NCI-H2081 (cell line): ENCODE results near the gene IZUMO4.

Source experiments
- DNase-seq, 2 experiments: peaks; one replicate each; lab custom pipeline; 2025; lab: John Stamatoyannopoulos, UW

The IZUMO4 gene

DNA sequence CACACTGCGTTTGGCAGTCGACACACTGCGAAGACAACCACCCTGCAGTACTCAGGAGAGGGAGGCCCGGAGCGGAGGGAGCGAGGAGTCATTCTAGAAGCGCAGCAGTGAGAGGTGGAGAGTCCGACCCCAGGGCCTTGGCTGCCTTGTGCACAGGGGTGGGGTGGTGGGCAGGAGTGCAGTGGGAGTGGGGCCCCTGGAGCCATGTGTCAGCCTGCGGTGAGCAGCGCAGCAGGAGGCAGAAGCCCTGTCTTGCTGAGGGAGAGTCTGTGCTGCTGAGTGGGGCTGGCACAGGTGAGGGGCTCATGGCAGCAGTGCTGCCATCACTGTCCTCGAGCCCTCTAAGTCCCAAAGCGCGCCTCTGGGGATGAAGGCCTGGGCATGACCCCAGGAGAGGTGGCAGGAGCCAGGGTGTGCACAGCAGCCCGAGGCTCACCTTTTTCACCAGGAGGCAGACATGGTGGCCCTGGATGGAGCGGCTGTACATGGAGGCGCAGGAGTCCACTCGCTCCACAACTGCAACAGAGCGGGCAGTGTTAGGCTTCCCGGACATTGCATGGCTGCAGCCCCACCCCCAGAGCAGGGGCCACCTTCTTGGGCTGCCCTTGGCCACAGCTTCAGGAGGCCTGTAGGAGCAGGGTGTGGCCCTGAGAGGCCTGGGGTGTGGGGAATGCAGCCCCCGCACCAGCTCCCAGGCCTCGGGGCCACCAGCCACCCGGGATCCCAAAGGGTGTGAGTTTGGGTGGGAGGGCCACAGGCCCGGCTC lies 11.7 kb downstream of the IZUMO4 start:
- no peak for DNase-seq

DNA sequence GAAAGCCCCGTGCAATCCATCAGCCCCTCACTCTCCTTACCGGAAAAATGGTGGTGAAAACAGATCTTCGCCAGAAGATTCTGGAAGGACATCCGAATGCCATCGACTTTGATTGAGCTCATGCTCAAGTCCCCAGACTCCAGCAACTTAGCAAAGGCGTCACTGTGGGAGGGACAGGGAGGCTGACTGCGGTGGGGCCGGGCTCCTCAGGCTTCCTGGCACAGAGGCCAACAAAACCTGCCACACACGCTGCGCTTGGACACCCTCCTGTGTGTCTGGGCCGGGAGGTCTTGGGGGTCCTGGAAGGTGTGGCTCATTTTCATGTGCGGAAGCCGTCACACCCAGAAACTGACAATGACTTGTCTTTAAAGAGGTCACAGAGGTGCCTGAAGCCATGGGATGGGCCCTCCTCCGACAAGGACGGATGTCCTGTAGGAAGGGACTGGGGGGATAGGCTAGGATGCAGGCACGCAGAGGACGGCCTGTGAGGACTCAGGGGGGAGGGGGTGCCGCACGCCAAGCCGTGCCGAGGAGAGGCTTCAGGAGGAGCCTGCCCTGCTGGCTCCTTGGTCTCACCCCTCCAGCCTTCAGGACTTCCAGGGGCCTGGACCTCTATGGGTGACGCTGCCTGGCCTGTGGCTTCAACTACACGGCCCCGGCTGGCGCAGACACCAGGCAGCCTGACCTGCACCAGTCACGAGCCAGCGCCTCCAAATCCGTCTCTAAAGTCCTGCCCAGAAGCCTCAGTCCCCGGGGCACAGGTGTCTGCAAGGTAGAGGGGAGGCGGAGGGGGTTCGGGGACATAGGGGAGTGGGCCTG lies 12.5 kb downstream of the IZUMO4 start:
- DNase-seq, result no peak

DNA sequence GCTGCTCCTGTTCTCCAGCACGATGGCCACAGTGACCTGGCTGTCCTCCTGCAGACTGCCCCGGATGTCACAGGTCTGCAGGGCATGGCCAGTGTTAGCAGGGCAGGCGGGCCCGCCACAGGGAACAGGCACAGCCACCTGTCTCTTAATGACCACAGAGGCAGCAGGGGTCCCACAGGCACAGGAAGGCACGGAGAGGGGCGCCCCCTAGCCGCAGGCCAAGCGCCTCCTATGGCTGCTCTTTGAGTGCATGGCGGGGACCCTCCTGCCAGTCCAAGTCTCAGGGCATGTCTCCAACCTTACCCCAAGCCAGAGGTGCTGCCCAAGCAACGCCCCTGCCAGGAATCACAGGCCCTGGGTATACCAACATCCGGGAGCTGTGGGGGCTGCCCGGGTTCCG lies 14.1 kb downstream of the IZUMO4 start:
- DNase-seq, result no peak

DNA sequence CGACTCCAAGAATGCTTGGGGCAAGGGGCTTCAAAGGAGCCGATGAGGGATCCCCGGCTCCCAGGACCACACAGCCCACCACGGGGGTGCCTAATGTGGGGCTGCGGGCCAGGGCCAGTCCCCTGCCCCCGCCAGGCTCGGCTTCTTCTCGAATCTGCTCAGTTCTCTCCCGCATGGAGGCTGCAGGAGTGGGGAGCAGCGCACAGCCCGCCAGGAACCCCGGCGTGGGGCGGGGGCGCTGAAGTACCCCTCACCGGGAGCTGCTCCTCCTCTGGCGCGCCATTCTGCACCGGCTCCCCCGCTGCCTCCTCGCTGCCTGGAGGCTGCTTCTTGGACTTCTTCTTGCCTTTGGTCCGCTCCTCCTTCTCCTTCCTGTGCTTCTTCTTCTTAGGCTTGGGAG lies 14.7 kb downstream of the IZUMO4 start:
- no peak for DNase-seq

DNA sequence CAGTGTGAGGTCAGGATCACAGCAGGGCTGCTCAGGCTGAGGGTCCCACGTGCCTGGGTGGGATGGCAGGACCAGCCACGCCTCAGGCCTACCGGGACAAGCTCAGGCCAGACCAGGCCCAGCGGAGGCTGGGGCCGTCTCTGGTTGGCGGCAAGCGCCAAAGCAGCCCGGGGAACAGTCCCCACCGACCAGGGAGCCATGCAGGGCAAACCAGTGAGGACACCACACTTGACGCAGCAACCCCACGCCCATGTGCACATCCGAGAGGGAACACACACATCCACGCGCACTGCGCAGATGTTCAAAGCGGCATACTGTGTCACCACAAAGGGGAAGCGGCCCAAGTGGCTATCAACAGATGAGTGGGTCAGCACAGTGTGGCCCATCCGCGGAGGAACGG lies 15.2 kb downstream of the IZUMO4 start:
- no peak for DNase-seq

DNA sequence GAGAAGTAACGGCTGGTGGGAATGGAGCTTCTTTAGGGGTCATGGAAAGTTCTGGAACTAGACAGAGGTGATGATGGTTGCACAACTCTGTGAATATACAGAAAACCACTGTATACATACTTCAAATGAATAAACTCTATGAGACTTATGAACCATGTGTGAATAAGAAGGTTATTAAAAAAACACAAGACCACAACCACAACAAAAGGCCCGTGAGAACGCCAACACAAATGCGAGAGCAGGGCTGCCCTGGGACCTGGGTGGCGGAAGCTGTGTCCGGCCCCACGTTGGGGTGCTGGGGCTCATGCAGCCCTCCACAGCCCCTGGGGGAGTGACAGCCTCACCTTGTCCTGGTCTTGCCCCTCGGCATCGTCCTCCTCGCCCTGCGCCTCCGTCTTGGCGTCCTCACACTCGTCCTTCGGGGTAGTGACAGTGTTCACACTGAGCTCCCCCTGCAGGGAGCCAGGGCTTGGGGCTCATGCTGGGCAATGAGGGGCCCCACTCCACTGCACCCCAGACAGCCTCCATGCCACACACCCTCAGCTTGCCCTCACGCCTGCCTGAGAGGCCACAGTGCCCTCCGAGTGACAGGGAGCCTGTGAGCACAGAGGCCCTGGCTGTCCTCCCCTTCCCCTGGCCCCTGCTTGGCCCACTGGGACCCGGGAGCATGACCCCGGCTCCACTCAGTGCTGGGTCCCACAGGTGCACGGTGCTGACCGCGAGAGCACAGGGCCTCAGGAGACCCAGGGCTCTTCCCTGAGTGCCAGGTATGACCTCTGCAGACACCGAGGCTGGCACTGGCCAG lies 16.0 kb downstream of the IZUMO4 start:
- DNase-seq, result no peak

DNA sequence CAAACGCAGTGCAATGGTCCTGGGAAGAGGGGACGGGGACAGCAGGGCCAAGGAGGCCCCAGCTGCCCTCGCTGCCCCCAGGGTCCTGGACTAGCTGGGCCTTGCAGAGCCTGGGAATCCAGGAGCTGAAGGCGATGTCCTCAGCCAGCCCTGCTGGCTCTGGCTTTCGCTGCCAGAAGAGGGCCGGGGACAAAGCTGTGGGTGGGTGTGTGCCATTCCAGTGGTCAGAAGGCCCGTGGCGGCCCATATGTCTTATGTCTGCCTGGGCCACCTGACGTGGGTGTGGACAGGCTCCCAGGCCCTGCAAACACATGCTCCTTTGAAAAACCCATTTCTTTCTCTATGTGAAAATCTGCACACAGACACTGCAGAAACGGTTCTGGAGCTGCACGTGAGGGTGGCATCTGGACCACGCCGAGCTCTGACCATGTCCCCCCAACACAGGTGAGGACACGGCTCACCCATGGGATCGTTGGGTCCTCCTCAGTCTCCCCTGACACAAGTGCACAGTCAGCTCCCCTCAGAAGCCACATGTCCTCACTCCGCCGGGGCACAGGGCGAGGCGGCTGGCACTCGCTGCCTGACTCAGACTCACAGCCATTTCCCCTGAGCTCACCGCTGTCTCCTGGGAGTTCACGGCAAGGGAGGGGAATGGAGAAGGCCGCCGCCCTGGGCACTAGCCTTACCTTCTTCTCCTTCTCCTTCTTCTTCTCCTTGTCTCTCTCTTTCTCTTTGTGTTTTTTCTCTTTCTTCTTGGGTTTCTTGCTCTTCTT lies 16.9 kb downstream of the IZUMO4 start:
- DNase-seq, result no peak

DNA sequence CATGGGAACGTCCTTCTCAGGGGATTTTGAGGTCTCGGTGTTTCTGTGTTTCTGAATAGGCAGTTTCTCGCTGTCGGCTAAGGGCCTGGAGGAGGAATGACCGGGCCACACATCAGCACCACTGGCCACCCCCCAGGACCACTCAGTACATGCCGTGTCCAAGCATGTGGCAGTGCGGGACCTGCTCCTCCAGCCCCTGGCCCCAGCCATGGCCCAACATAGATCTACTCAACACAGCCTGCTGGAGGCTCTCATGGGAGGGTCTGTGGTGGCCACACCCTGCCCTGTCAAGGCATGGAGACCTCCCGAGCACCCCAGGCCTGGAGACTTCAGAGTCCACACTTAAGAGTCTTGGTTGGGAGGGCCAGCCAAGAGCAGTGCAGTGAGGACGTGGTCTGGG lies 17.5 kb downstream of the IZUMO4 start:
- DNase-seq, result no peak

DNA sequence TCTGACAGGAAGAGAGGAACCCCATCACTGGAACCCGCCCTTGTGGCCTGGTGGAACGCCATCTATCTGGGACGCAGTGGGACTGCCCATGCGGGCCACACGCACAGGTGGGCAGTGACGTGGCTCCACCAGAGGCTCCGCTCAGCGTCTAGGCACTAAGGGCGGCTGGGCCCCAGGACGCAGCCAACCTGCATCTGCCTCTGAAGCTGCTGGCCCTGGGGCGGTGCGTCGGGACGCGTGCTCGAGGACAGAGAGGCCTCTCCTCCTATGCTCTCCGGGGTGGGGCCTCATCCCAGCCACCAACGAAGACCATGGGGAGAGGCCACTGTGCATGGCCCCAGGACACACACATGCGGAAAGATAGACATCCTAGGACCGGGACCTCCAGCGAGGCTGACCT lies 18.1 kb downstream of the IZUMO4 start:
- DNase-seq, result no peak

DNA sequence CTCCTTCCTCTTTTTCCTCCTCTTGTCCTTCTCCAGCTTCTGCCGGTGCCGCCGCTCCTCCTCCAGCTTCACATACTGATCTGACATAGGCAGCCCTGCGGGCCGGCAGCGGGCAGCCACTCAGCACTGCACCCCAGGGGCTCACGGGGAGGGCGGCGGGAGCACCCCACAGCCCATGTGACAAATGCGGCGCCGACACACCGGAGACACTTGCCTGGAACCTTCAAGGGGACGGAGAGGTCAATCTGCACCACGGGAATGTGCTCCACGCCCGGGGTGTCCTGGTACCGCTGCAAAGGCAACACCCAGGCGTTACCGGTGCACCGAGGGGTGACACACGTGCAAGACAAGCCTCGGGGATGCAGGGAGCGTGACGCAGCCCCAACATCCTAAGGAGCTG lies 18.6 kb downstream of the IZUMO4 start:
- no peak for DNase-seq

DNA sequence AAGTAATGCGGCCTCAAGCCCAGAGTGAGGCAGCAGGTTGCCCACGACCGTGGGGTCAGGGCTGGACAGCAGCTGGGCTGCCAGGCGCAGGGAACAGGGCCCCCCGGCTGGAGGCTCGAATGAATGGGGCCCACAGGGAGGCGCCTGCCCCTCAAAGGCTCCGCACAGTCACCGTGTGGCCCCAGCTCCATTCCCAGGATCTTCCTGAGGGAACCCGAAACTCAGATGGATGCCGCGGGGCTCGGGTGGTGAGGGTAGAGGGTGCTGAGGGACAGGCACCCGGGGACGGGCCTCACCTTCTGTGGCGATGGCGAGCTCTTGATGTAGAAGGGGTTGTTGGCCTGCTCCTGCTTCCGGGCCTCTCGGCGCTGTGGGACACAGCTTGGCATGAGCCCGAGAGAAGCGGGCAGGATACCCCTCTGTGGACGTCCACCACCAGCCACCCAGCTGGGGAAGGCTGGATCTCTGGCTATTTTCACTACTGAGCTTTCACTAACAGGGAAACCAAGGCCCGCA lies 19.3 kb downstream of the IZUMO4 start:
- no peak for DNase-seq

DNA sequence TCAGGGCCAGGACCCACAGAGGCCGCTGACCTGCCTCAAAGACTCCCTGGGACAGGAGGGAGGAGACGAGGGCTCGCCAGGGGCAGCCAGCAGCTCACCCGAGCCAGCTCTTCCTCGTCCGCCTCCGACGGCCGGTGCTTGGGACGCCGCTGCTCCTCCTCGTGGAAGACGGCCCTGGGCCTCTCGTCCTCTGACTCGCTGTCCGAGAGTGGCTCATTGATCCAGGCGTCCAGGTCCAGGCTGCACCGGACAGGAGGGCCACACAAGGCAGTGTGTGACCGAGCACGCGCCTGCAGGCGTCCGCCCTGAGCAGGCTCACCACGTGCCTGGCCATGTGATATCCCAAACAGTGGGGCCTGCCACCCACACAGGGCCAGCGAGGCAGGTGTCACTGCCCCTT lies 19.8 kb downstream of the IZUMO4 start:
- DNase-seq, result no peak

DNA sequence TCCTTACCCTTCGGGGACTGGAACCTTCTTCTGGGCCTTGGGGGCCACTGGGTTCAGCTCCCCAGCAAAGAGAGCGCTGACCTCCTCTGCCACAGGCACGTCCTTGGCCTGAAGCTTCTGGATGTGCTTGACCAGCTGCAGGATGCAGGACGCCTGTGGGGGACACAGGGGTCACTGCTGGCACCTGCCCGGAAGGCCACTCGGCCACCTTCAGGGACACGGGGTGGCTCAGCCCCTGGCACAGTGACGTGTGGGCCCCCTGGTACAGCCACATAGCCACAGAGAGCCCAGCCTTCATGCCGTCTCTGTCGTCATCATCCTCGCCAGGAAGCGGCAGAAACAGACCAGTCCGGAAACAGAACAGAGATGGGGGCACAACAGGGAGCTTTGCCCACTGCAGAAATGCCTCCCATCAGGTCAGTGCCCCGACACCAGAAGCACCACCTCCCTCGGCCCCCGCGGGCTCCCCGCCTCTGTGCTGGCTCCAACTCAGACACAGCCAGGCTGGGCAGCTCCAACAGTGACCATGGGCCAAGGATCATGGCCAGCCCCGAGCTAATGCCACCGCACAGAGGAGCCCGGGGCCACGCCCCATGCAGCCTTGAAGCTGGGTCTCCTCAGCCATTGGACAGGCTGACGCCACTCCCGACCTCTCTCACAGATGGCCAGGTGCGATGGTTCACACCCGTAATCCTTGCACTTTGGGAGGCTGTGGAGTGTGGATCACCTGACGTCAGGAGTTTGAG lies 20.7 kb downstream of the IZUMO4 start:
- no peak for DNase-seq

DNA sequence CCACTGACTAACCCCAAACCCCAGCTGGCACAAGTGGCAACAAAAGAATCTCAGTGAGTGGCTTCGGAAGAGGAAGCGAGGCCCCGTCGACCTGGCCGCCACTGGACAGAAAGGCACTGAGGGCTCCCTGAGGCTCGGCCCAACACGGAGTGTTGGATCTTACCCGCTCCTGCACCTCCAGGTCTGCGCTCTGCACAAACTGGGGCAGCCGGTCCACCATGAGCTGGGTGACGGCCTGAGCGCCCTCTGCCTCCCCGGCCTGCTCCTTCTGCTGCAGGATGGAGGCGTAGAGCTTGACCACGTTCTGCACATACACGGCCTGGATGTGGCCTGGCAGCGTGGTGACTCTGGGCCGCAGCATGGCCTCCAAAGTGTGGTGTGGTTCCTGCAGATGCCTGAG lies 21.7 kb downstream of the IZUMO4 start:
- no peak for DNase-seq

DNA sequence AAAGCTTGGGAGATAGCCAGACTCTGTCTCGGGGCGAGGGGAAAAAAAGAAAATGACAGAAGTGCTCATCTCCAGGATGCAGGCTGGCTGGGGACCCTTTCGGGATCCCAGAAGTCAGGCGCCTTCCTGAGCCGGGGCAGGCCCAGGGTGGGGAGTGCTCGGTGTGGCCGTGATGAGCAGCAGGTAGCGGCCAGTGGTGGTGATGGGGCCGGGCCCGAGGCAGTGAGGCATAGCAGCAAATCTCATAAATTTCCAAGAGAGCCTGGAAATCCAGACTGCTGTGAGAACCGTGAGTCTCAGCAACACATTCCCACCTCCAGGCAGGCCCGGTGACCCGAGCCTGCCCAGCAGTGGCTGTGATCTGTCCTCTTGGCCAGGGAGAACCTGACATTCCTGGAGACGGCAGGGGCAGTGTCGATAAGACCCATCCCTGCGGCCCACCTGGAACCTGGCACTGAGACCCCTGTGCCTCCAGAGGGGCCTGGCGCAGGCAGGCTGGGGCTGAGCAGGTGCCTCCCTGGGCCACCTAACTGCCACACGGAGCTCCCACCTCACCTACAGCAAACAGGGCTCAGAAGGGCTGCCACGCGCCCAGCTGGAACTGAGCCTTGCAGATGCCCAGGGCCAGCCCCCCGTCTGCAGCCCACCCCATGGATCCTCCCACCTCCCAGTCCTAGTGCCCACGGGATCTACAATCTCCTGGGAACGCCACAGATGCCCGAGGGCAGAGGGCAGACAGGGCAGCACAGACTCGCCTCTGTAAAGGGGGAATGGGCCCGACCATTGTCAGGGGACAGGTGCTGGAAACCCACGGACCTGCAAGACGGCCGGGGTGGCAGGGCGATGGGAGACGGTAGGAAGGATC lies 23.4 kb downstream of the IZUMO4 start:
- DNase-seq, result no peak

DNA sequence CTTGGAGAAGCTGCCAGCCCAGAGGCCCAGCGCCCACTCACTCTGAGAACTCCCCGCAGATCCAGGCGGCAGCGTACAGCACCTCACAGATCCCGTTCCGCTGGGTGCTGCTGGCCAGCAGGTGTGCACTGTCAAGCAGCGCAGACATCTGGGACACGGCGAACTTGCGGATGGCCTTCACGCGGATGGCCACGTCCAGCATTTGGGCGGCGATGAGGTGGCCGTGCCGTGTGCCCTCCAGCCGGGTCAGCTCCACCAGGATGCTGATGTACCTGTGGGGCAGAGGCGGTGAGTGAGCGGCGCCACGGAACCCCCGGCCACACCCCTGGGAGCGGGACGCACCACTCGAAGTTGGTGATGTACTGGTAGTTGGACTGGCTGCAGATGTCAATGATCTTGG lies 24.1 kb downstream of the IZUMO4 start:
- no peak for DNase-seq

DNA sequence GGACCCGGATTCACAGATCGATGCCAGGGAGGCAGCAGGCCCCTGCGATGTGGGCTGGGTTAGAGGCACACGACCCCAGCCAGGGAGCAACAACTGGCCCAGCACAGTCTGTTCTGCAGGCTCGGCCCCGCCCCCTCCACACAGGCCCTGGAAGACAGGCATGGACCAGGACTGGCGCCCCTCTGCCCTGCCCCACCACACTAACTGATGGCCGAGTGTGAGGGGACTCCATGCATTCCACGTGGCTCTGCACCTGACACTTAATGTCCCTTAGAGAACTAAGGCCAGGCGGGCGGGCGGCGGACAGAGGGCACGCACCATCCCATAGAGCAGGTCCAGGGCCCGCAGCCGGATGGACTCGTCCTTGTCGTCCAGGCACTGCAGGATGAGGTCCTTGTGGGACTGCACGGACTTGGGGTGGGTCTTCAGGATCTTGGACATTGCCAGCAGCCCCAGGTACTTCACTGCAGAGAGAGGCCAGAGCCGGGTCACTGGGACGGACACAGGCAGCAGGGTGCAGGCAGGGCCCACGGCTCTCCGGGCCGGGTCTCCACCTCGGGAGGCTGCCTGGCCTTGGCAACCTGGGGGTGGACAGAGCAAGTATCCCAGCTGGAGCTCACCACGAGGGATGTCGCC lies 24.8 kb downstream of the IZUMO4 start:
- no peak for DNase-seq

DNA sequence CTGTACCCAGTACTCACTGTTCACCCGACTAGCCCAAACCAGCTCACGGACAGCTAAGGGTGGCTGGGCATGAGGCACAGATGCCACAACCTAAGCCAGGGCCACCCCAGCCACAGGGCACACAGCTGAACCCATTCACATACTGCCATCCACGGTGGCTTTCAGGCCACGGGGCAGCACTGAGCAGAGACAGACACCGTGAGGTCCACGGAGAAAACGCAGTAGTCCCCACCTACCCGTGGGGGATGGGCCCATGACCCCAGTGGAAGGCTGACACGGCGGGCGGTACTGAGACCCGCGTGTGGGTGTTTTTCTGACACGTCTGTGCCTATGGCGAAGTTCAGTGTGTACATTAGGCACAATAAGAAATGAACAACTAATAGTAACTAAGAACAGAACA lies 25.5 kb downstream of the IZUMO4 start:
- no peak for DNase-seq

DNA sequence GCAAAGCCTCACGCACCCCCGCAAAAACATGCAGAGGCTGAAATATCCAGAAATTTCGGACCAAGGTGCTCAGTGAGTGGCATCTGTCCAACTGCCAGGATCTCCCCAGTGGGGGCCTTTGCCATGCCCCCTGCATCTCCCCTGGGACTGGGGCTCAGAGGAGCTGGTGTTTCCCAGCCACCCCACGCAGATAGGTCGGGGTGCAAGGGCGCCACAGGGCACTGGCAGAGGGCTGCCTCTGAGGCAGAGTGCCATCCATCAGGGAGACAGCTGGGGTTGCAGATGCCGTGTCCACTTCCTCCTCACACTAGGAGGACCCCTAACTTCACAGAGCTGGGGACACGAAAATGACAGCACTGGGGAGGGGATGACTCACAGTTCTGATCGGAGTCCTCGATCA lies 26.3 kb downstream of the IZUMO4 start:
- no peak for DNase-seq
